HG03460 (cell line): ENCODE results near the gene OIP5.
A peak's percentile ranks its signal among the peaks of the same experiment; 100 is the strongest.
"Not testable (repeated sequence)": the region's sequence is repeated elsewhere in the genome, so short reads cannot be mapped to it uniquely, and the experiment has no call there.

ENCODE experiments used
- ATAC-seq: cut with Tn5 transposase; IDR thresholded peaks from one replicate; pipeline ENCODE4 v1.9.1; 2021; ENCODE audit not compliant: unreplicated experiment

The OIP5 gene

GRCh38 chr15:41332194-41333025 lies at the start of gene OIP5, which contains the start of gene NUSAP1:
TSS of gene OIP5 (minus strand) at chr15:41332591. CDS start at chr15:41332561, 30 bp downstream.
TSS of gene NUSAP1 (plus strand) at chr15:41332881. CDS start at chr15:41332958, 77 bp downstream.
- peak; percentile 74 for ATAC-seq

DNA sequence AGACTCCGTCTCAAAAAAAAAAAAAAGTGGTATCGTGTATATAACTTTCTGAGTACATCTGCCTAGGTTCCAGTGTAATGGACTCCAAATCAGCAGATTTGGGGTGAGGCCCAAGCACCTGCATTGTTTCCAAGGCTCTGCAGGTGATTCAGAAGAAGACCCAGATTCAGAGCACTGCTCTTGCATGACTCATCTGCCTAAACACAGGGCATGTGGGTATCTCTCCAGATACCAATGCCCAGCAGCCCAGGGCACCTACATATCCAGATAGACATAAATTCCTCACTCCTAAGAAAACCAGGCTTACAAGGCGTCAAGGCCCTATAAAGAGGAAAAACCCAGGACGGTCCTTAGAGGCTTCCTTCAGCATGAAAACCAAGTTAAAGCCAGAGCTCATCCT lies 45.6 kb upstream of the OIP5 start:
- ATAC-seq = no peak

- ATAC-seq = no peak
These were observed 35.0 kb upstream of the OIP5 start for GRCh38 chr15:41367418-41367817.

DNA sequence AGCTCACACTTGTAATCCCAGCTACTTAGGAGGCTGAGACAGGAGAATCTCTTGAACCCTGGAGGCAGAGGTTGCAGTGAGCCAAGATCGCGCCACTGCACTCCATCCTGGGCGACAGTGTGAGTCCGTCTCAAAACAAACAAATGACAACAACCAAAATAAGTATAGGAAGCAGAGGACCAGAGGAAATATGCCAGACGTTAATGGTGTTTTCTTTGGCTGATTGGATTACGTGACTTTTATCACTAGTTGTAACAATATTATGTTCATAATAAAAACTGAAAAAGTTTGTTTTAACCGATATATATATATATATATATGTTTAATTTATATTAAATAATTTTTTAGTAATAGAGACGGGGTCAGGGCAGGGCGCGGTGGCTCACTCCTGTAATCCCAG lies 22.0 kb upstream of the OIP5 start:
- no peak for ATAC-seq

DNA sequence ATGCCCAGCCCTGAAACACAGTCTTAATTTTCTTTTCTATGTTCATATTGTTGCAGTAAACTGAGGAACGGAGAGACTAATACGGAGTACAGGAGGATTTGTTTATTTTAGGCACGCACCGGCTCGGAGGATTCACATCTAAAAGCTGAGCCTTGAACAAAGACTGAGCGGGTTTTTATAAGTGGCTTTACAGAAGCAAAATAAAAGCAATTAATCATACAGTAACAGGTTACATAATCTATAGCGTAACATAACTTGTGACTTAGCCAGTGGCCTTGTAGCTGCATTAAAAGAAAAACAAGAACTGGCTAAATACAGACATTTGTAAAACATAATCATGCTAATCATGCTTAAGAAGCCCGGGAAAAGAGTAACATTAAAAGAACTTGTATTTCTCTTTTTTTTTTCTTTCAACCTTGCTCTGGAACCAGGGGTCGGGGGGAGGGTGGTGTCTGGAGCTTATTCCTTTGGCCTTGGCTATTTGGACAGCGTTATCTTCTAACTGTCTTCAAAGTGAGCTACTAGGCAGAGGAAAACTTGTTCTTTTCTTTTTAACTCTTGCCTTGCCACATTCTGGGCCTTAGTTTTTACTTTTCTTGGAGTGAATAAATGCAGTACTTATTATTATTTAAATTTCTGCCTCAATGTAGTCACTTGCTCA lies 17.8 kb upstream of the OIP5 start:
- no peak for ATAC-seq

GRCh38 chr15:41347236-41347635 lies 14.8 kb upstream of the OIP5 start:
- no peak for ATAC-seq

DNA sequence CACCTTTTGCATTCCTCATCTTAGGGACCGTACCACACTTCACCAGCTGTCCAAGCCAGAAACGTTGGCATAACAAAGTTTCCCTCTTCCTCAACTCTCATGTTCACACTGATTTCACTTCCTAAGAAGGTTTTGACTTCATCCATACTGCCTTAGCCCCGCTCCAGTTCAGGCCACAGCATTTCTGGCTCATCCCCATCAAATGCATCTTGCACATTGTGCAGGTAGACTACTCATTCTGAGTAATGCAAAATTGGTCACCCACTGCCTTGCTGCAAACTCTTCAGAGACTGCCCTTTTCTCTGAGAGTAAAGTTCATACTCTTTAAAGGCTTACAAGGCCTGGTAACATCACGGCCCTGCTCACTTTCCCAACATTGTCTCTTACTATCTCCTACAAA lies 9.1 kb upstream of the OIP5 start:
- ATAC-seq = no peak

- ATAC-seq = no peak
These were observed 7.9 kb upstream of the OIP5 start for GRCh38 chr15:41340189-41340695.

GRCh38 chr15:41337631-41338522 lies 5.5 kb upstream of the OIP5 start:
- ATAC-seq = no peak

DNA sequence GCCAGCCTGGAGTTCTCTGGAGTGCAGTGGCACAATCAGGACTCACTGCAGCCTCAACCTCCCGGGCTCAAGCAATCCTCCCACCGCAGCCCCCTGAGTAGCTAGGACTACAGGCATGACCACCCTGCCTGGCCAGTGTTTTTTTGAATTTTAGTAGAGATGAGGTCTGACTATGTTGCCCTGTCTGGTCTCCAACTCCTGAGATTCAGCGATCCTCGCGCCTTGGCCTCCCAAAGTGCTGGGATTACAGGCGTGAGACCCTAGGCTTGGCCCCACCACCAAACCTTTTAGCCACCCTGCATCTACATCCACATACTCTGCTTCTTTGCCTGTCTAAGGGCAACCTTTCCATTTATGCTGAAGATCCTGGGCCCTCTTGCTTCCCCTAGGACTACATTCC lies 4.7 kb upstream of the OIP5 start:
- ATAC-seq = no peak

GRCh38 chr15:41336549-41336948 lies 4.2 kb upstream of the OIP5 start:
- ATAC-seq = no peak

GRCh38 chr15:41334293-41335120 lies 2.1 kb upstream of the OIP5 start:
- ATAC-seq = no peak

GRCh38 chr15:41333026-41333562 lies 703 bp upstream of the OIP5 start:
- peak; percentile 24 for ATAC-seq

GRCh38 chr15:41331833-41332193 lies 578 bp downstream of the OIP5 start:
- no peak for ATAC-seq

GRCh38 chr15:41331281-41331680 lies 1.1 kb downstream of the OIP5 start:
- no peak for ATAC-seq

DNA sequence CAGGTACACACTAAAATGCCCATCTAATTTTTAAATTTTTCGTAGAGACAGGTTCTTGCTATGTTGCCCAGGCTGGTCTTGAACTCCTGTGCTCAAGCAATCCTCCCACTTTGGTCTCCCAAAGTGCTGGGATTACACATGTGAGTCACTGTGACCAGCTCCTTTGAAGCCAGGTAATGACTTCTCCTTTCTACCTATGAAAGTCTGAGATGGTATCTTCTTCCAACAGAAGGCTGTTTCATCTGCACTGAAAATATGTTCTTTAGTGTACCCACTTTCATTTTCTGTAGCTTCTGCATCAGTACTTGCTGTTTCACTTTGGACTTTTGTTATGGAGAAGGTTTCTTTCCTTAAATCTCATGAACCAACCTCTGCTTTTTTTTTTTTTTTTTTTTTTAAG lies 8.8 kb downstream of the OIP5 start:
- no peak for ATAC-seq

- ATAC-seq = not testable (repeated sequence)
These were observed 11.5 kb downstream of the OIP5 start for GRCh38 chr15:41320805-41321330.

DNA sequence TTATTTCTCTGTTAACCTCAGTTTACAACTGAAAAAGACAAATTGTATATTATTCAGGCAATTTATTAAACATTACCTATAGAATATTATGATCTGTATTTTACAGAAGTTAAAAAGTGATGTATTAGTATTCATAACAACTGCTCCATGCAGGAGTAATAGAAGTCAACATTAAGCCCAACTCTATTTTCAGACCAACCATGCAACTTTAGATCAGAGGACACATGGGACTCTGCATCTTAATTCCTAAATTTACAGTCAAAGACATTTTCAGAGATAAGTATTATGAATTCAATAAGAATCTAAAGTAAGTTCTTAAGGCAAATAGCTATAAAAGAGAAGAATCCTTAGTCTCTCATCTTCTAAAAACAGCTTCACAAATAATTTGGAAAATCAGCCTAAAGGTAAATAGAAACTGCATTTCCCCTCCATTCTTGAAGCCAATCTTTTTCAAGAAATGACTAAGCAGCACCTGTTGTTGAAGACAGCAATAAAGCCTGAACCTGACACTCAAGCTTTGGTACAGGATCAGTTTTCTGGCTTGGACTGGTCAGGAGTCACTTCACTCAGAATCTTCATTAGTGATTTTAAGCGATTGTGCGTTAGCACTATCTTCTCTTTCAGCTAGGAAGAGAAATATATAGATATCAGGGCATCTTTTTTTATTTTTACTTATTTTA lies 23.0 kb downstream of the OIP5 start:
- ATAC-seq = no peak

GRCh38 chr15:41307679-41308078 lies 24.7 kb downstream of the OIP5 start:
- ATAC-seq = no peak
